Neural progenitor cell (in vitro differentiated cells): ENCODE measurements around the gene IQGAP2. TPM values are rescaled to one million over a fixed set of nuclear protein-coding genes. Genes with fewer than 3 reads are reported as not detected.

Experiments
- DNase-seq: peaks from one replicate; pipeline ENCODE4 v3.0.0-alpha.2; 2016; ENCODE audit warnings: low spot score
- H2AFZ ChIP-seq: fragments of 200-600 bp; sonication (generic); replicated peaks from 2 replicates; pipeline ENCODE4 v1.6.1; 2016; ENCODE audit warnings: antibody characterized with exemption
- H3F3A ChIP-seq: fragments of 200-600 bp; sonication (generic); 2 replicates; pipeline ENCODE4 v1.6.1; 2016; ENCODE audit warnings: antibody characterized with exemption, low read depth
- H3K27ac ChIP-seq: fragments of 200-600 bp; sonication (generic); 2 replicates; pipeline ENCODE4 v1.5.1; 2016; ENCODE audit warnings: mild to moderate bottlenecking
- H3K27me3 ChIP-seq: fragments of 200-600 bp; sonication (generic); 2 replicates; pipeline ENCODE4 v1.6.1; 2016; ENCODE audit warnings: mild to moderate bottlenecking, moderate library complexity
- H3K36me3 ChIP-seq: fragments of 200-600 bp; sonication (generic); 2 replicates; pipeline ENCODE4 v1.5.1; 2016
- H3K4me1 ChIP-seq: fragments of 200-600 bp; sonication (generic); 2 replicates; pipeline ENCODE4 v1.6.1; 2016; ENCODE audit warnings: mixed run types
- H3K4me2 ChIP-seq: fragments of 200-600 bp; sonication (generic); 2 replicates; pipeline ENCODE4 v1.6.1; 2016
- H3K4me3 ChIP-seq: fragments of 200-600 bp; sonication (generic); 2 replicates; pipeline ENCODE4 v1.5.1; 2016
- H3K79me2 ChIP-seq: fragments of 200-600 bp; sonication (generic); 2 replicates; pipeline ENCODE4 v1.6.1; 2016; ENCODE audit warnings: low read depth
- H3K9ac ChIP-seq: fragments of 200-600 bp; sonication (generic); 2 replicates; pipeline ENCODE4 v1.6.1; 2016
- H3K9me3 ChIP-seq: fragments of 200-600 bp; sonication (generic); 2 replicates; pipeline ENCODE4 v1.5.1; 2016; ENCODE audit warnings: low read depth
- H4K20me1 ChIP-seq: fragments of 200-600 bp; sonication (generic); 2 replicates; pipeline ENCODE4 v1.6.1; 2016; ENCODE audit warnings: low read depth
- H3K27ac Mint-ChIP-seq: 3 replicates; pipeline ENCODE4 v1.8.0; 2021; ENCODE audit warnings: mixed read lengths
- H3K27me3 Mint-ChIP-seq: 2 replicates; pipeline ENCODE4 v1.8.0; 2022; ENCODE audit warnings: low read depth, mild to moderate bottlenecking, inconsistent platforms, moderate library complexity, mixed read lengths; ENCODE audit not compliant: insufficient read depth
- H3K36me3 Mint-ChIP-seq: 3 replicates; pipeline ENCODE4 v1.8.0; 2021; ENCODE audit warnings: mixed read lengths
- H3K4me1 Mint-ChIP-seq: 3 replicates; pipeline ENCODE4 v1.8.0; 2021; ENCODE audit warnings: mixed read lengths
- H3K4me3 Mint-ChIP-seq: 3 replicates; pipeline ENCODE4 v1.8.0; 2021; ENCODE audit warnings: mild to moderate bottlenecking, moderate library complexity, mixed read lengths
- H3K9me3 Mint-ChIP-seq: 3 replicates; pipeline ENCODE4 v1.8.0; 2020; ENCODE audit warnings: mixed read lengths
- EZH2 ChIP-seq: fragments of 200-600 bp; sonication (generic); IDR thresholded peaks from 2 replicates; pipeline ENCODE4 v1.6.1; 2017; ENCODE audit warnings: antibody characterized with exemption, mild to moderate bottlenecking, moderate library complexity
- EZH2phosphoT487 ChIP-seq: fragments of 200-600 bp; sonication (generic); IDR thresholded peaks from 2 replicates; pipeline ENCODE4 v1.6.1; 2017; ENCODE audit warnings: antibody characterized with exemption
- total RNA-seq: library from RNA; depleted of rRNA; stranded (reverse); fragments of >200 nt; gene quantifications from 2 replicates; pipeline ENCODE4 v1.2.3, GENCODE V29; 2015; ENCODE audit warnings: low replicate concordance
- TF ChIP-seq, protein P1 (sequence below): fragments of 200-600 bp; sonication (generic); IDR thresholded peaks from 2 replicates; pipeline ENCODE4 v1.5.1; 2017; ENCODE audit warnings: antibody characterized with exemption, mild to moderate bottlenecking

Gene IQGAP2
- total RNA-seq, 1 donor from 2014 or later = 37.7 TPM

DNA sequence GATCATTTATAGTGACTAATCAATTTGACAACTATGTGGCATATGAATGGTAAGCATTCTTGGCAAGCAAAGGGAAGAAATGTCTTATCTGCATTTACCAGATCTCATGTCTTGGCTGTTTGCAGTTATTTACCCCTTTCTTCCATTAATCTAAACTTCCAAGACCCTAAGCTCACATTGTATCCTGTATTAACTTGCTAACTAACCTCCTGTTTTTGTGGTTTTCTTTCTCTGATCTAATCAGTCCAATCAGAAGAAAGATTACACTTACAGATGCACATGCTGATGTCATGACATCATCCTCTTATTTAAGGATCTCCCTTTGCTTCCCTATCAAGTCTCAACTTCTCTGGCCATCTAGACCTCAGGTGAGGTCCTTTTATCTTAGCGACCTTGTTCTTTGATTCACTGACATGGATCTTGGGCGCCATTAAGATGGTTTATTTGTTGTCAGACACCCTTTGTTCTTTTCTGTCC, 124.6 kb downstream of the IQGAP2 start:
- no peak overlapping the region for H3K27ac Mint-ChIP-seq
- H3K9me3 Mint-ChIP-seq = peaks cover 3% of the 10 kb centered on the region
- no peak overlapping the region for H2AFZ ChIP-seq
- no peak for DNase-seq
- H3K79me2 ChIP-seq = no peaks in the 10 kb centered on the region
- H3K27ac ChIP-seq = no peak overlapping the region
- H3K4me3 ChIP-seq = no peak overlapping the region
- H3K4me3 Mint-ChIP-seq = no peak overlapping the region
- H3K4me1 ChIP-seq = peaks cover 16% of the 10 kb centered on the region
- peaks cover 19% of the 10 kb centered on the region for H3K4me1 Mint-ChIP-seq
- no peaks in the 10 kb centered on the region for H4K20me1 ChIP-seq
- H3K27me3 Mint-ChIP-seq = no peaks in the 10 kb centered on the region
- H3K9me3 ChIP-seq = no peaks in the 10 kb centered on the region
- no peaks in the 10 kb centered on the region for H3K27me3 ChIP-seq
- no peaks in the 10 kb centered on the region for H3F3A ChIP-seq
- TF ChIP-seq EZH2phosphoT487 (no peak), EZH2 (no peak)
- TF ChIP-seq, protein P1, sequence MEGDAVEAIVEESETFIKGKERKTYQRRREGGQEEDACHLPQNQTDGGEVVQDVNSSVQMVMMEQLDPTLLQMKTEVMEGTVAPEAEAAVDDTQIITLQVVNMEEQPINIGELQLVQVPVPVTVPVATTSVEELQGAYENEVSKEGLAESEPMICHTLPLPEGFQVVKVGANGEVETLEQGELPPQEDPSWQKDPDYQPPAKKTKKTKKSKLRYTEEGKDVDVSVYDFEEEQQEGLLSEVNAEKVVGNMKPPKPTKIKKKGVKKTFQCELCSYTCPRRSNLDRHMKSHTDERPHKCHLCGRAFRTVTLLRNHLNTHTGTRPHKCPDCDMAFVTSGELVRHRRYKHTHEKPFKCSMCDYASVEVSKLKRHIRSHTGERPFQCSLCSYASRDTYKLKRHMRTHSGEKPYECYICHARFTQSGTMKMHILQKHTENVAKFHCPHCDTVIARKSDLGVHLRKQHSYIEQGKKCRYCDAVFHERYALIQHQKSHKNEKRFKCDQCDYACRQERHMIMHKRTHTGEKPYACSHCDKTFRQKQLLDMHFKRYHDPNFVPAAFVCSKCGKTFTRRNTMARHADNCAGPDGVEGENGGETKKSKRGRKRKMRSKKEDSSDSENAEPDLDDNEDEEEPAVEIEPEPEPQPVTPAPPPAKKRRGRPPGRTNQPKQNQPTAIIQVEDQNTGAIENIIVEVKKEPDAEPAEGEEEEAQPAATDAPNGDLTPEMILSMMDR = no peak
- H3K4me2 ChIP-seq = no peak overlapping the region
- H3K9ac ChIP-seq = no peak overlapping the region
- no peaks in the 10 kb centered on the region for H3K36me3 ChIP-seq
- no peaks in the 10 kb centered on the region for H3K36me3 Mint-ChIP-seq

DNA sequence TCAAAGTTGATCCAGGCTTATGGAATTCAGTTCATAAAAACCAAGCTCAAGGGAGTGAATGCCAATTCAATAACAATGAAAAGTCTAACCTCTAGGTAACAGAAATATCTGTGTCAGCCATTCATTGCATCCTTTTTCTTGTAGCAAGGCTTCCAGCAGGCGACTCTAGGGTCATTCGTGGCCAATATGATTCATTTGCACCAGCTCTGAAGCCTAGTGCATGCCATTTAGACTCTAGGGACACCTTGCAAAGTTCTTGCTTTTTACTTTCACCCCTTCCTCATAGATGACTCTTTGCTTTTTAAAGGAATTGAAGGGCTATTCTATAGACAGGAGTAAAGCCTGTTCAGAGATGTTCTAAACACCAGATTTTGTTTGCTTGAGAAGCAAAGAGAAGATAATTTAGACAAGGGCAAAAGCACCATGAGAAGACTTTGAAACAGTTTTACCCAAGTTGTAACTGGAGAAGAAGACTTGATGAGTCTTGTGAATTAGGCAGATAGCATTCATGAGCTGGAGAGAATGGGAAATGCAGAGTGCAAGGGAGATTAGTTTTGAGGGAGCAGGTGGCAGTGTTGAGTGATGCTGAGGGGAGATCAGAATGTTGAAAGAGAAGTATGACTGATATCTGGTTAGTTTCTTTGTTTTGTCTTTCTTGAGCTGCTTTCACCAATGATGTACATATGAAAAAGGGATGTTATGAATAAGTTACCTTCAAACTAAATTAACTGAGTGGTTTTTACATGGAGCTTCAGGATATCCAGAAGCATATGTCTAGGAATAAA, 125.7 kb downstream of the IQGAP2 start:
- Histone ChIP-seq H3K27ac (no peak overlapping the region), H3K4me2 (no peak overlapping the region), H3K9me3 (no peaks in the 10 kb centered on the region), H4K20me1 (no peaks in the 10 kb centered on the region), H3K27me3 (no peaks in the 10 kb centered on the region), H3K79me2 (no peaks in the 10 kb centered on the region), H2AFZ (no peak overlapping the region), H3F3A (no peaks in the 10 kb centered on the region), H3K4me1 (peaks cover 16% of the 10 kb centered on the region), H3K9ac (no peak overlapping the region), H3K4me3 (no peak overlapping the region), H3K36me3 (no peaks in the 10 kb centered on the region)
- Mint-ChIP-seq H3K9me3 (peaks cover 3% of the 10 kb centered on the region), H3K27ac (no peak overlapping the region), H3K4me3 (no peak overlapping the region), H3K27me3 (peaks cover 2% of the 10 kb centered on the region), H3K4me1 (peaks cover 14% of the 10 kb centered on the region), H3K36me3 (no peaks in the 10 kb centered on the region)
- DNase-seq = no peak
- TF ChIP-seq EZH2 (no peak), EZH2phosphoT487 (no peak)

DNA sequence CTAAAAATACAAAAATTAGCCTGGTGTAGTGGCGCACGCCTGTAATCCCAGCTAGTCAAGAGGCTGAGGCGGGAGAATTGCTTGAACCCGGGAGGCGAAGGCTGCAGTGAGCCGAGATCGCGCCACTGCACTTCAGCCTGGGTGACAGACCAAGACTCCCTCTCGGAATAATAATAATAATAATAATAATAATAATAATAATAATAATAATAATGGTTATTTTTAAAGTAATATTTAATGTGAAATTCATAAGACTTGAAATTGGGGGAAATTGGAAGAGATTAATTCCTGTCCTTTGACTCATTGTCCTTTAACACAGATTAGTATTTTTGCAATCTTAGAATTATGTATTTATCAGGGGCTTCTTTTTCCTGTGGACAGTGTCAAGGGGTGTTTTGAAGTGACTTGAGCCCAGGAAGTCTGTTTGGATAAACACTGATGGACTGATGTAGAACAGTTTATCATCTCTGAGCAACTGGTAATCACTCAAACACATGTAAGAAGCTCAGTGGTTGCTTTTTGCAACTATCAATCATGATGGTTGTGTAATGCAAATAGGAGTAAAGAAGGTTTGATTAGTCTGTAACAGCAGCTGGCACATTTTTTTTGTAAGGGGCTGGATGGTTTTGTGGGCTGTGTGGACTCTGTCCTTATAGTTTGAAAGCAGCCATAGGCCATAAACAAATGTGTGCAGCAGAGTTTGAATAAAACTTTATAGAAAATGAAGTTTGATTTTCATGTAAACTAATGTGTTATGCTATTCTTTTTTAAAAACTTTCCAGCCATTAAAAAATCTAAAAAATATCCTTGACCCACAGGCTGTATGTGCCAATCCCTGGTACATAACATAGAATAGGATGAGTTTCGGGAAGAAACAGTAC, 126.6 kb downstream of the IQGAP2 start:
- Histone ChIP-seq H3K4me1 (peaks cover 6% of the 10 kb centered on the region), H3K9me3 (no peaks in the 10 kb centered on the region)

More for the DNA sequence above, 126.6 kb downstream of the IQGAP2 start:
- no peak for DNase-seq
- no peak overlapping the region for H3K9ac ChIP-seq
- H3K27ac ChIP-seq = no peak overlapping the region
- no peak overlapping the region for H3K27ac Mint-ChIP-seq
- no peak overlapping the region for H3K4me2 ChIP-seq
- H3K27me3 ChIP-seq = no peaks in the 10 kb centered on the region
- H3K27me3 Mint-ChIP-seq = peaks cover 2% of the 10 kb centered on the region
- no peak overlapping the region for H3K4me3 Mint-ChIP-seq
- H3K9me3 Mint-ChIP-seq = peaks cover 3% of the 10 kb centered on the region
- no peaks in the 10 kb centered on the region for H3K79me2 ChIP-seq
- peaks cover 6% of the 10 kb centered on the region for H3K4me1 Mint-ChIP-seq
- H3K36me3 ChIP-seq = no peaks in the 10 kb centered on the region
- H3K4me3 ChIP-seq = no peak overlapping the region
- H4K20me1 ChIP-seq = no peaks in the 10 kb centered on the region
- H3F3A ChIP-seq = no peaks in the 10 kb centered on the region
- TF ChIP-seq, protein P1 = no peak
- TF ChIP-seq EZH2phosphoT487 (no peak), EZH2 (no peak)
- no peak overlapping the region for H2AFZ ChIP-seq
- no peaks in the 10 kb centered on the region for H3K36me3 Mint-ChIP-seq
